HFF-Myc (cell line): Measurements from ENCODE around the gene FAM110D.

Experiments
- DNase-seq: peaks from one replicate; pipeline ENCODE4 v3.0.0-alpha.2; 2011; ENCODE audit warnings: low read depth; ENCODE audit errors: extremely low read depth
- H3K4me3 ChIP-seq: replicated peaks from 2 replicates; pipeline ENCODE4 v1.5.1; 2011; ENCODE audit warnings: low read depth, mild to moderate bottlenecking, control low read depth, low read length
- TF ChIP-seq, protein P1 (sequence below): IDR thresholded peaks from 2 replicates; pipeline ENCODE4 v1.5.1; 2012; ENCODE audit warnings: mild to moderate bottlenecking, low read depth, low read length, control low read depth; ENCODE audit errors: missing control alignments

The FAM110D gene

DNA sequence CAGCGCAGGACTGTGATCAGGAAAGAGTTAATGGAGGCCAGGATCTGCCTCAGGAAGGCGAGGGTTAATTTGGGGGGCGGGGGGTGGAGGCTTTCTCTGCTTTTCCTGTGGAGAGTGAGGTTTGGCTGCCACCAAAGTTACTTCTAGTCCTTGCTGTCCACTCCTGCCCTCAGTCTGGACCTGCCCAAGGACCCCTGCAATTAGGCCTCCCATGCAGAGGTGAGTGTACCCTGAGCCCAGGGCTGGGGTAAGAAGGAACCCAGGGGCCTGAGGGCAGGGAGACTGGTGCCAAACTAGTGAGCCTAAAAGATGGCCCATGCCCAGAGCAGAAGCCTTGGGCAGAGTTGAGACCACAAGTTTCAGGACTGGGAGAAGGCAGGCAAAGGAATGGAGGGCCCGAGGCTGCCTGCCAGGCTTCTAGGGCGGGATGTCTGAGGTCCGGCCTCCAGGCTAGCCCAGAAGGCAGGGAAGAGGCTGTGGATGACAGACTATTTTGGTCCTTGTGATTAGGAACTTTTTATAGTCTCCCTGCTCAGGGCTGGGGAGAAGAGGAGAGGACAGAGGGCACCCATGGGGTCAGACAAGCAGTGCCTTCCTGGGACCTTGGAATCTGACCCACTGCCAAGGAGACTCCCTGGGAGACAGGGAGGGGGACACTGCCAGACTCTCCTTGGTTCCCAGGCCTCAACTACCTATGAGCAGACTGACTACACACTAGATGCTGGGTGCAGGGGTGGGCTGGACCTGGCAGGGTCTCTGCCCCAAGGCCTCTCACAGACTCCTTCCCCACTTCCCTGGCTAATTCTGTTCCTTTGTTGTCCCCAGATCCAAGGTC lies at the start of gene FAM110D:
FAM110D (plus strand) TSS at position 172 of the 835 bp plus-strand sequence. CDS start 2,213 bp downstream, outside the sequence.
- TF ChIP-seq, protein P1, sequence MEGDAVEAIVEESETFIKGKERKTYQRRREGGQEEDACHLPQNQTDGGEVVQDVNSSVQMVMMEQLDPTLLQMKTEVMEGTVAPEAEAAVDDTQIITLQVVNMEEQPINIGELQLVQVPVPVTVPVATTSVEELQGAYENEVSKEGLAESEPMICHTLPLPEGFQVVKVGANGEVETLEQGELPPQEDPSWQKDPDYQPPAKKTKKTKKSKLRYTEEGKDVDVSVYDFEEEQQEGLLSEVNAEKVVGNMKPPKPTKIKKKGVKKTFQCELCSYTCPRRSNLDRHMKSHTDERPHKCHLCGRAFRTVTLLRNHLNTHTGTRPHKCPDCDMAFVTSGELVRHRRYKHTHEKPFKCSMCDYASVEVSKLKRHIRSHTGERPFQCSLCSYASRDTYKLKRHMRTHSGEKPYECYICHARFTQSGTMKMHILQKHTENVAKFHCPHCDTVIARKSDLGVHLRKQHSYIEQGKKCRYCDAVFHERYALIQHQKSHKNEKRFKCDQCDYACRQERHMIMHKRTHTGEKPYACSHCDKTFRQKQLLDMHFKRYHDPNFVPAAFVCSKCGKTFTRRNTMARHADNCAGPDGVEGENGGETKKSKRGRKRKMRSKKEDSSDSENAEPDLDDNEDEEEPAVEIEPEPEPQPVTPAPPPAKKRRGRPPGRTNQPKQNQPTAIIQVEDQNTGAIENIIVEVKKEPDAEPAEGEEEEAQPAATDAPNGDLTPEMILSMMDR, result no peak
- no peak within 1 kb of the TSS for H3K4me3 ChIP-seq
- no peak for DNase-seq

DNA sequence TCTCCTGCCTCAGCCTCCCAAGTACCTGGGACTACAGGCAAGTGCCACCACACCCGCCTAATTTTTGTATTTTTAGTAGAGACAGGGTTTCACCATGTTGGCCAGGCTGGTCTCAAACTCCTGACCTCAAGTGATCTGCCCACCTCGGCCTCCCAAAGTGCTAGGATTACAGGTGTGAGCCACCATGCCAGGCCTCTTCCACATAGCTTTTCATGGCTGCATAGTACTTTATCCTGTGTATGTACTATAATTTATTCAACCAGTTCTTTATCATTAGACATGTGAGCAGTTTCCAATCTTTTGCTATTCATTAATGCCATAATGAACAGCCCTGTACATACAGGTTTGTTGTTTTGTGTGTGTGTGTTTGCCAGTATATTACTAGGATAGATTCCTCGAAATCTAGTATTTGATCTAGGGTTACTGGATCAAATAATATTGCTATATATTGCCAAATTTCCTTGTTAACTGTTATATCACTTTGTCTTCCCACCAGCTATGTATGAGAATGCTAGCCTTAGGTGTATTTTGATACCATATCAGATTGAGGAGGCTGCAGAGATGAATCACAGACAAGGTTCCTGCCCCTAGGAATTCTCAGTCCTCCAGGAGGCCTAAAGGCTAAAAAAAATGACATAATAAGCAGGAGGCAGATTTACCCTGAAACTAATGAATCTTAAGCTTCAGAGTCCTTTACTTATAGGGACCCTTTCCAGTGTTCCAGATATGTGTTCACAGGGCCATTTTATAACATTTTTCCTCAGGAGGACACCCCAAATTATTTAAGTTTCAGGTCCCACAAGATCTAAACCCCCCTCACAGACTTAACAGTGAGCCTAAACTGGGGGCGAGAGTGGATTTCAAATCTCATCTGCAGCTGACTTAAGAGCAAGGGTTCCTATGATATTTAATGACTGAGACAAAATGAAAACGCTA lies 49.4 kb upstream of the FAM110D start:
- no peak for DNase-seq
- no peak overlapping the region for H3K4me3 ChIP-seq
- TF ChIP-seq, protein P1, result no peak

DNA sequence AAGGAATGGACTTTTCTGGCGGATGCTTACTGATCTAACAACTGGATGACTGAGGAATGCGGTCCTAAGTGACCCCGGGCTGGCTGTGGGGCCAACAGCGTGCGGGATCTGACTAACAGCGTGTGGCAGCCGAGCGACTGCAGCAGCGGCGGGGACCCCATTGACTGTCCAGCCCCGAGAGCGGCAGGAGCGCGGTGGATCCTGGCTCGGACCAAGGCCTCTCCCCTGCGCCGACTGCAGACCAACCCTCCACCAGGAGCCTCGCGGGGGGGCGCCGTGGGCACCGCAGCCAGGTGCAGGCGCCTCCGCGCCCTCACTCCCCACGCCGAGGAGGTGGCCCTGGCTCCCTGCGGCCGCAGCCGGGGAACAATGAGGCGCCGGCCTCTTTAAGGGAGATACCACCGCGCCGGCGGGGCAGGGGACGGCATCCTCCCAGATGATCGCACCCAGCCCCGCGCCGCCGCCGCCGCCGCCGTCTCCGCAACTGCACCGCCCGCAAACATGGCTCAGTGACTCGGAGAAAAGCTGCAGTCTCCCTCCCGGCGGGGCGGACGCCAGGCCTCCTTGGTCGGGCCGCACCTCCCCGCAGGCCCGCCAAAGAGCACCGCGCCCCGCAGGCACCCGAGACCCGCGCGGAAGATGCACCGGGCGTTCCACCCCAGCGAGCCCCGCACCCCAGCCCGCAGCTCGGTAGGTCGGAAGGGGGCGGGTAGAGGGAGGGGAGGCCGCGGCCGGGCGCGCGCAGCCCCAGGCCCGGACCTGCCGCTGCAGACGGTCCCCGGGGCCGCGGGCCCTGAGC lies 47.9 kb upstream of the FAM110D start:
- peak overlapping the region; percentile 83 for H3K4me3 ChIP-seq
- TF ChIP-seq, protein P1, result no peak
- DNase-seq, result no peak

DNA sequence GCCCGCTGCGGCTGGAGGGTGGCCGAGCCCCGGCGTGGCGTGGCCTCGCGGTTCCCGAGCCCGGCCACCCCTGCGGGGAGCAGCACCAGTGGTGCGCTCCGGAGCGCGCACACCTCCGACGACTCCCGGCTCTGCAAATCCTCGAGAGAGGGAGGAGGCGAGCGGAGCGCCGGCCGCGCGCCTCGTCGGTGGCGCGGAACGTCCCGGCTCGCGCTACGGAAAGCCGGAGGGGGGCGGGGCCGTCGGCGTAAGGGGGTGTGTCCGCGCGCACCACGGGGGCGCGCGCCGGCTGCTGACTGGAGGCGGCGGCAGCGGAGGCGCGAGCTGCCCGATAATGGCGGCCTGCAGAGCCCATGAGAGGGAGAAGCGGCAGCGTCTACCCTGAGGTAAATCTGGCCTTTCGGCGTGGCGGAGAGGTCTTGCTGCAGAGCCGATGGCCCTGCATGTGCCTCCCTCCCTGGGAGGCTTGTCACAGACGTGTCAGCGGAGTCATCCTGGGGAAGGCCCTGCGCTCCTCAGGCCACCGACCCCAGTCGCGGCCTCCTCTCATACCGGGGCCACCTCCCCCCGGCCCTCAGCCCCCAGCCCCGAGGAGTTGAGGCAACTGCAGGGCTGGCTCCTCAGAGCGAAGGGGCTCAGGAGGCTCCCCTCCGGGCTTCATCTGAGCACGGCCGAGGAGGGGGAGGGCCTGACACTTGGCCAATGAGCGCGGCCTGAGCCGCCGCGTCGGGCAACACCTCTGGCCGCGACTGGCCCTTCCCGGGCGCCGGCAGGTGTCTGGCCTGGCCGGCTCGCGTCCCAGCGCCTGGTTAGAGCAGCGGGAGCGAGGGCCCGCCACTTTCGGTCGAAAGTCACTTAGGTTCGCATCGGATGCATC lies 47.1 kb upstream of the FAM110D start, which contains the start of gene PDIK1L:
PDIK1L (plus strand) TSS at position 295 of the 877 bp plus-strand sequence. CDS start 2,485 bp downstream, outside the sequence.
- TF ChIP-seq, protein P1, result no peak
- DNase-seq, result peak; percentile 77

DNA sequence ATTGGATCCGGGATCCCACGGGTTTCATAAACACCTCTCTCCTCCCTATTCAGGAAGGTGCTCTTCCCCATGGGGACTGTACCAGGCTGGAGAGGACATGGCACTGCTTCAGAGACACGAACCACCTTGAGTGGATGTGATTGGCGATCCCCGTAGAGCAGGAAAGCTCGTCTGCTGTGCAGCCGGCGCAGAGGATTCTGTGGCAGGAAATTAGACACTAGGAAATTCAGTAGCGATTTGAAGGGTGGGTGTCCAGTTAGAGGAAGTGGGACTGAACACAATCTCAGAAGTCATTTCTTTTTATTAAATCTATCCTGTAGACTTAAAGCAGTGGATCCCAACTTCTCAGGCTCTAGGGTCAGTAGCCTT lies 46.5 kb upstream of the FAM110D start:
- H3K4me3 ChIP-seq, result peak overlapping the region; percentile 83
- TF ChIP-seq, protein P1, result no peak
- no peak for DNase-seq

More for the DNA sequence above, 47.1 kb upstream of the FAM110D start, which contains the start of gene PDIK1L:
- H3K4me3 ChIP-seq, result peak within 1 kb of the TSS; percentile 83
